Measurements from ENCODE around the gene IFITM10. TPM values are rescaled to one million over a fixed set of nuclear protein-coding genes. Genes with fewer than 3 reads are reported as not detected.
A peak's percentile ranks its signal among the peaks of the same experiment; 100 is the strongest.
"Not testable (repeated sequence)": the region's sequence is repeated elsewhere in the genome, so short reads cannot be mapped to it uniquely, and the experiment has no call there.

The IFITM10 gene
- total RNA-seq, 1 donor: 0.43 TPM

DNA sequence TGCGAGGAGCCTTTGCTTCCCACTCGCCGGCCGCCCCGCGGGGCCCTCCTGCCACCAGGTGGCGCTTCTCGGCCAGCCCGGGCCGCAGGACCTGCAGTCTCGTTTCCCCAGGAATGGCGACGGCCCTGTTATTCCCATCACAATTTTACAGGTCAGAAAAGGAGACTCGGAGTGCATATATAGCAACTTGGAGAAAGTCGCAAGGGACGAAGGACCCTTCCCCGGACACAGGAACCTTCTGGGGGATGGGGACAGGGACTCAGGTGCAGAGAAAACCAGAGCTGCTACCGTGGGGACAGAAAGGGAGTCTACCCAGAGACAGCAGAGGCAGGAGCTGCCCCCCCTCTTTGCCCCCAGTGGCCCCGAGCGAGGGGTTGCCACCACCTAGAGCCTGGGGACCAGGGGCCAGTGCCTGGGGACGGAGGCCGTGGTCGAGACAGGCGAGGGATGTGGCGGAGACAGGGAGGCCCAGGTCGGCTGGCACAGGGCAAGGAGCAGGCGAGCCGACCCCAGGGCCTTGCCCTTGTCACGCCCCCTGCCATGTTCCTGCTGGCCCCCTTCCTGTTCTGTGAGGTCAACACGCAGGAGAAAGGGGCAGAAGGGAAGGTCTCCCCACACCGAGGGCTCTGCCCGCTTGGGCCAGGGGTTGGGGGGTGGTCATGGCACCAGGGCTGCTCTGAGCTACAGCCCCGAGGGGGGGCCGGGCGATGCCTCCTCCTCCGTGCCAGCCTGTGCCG lies 56.9 kb downstream of the IFITM10 start:
- peak overlapping the region; percentile 22 for H3K4me3 ChIP-seq (ENCODE audit: low read depth, low read length)
- TF ChIP-seq, protein P1, sequence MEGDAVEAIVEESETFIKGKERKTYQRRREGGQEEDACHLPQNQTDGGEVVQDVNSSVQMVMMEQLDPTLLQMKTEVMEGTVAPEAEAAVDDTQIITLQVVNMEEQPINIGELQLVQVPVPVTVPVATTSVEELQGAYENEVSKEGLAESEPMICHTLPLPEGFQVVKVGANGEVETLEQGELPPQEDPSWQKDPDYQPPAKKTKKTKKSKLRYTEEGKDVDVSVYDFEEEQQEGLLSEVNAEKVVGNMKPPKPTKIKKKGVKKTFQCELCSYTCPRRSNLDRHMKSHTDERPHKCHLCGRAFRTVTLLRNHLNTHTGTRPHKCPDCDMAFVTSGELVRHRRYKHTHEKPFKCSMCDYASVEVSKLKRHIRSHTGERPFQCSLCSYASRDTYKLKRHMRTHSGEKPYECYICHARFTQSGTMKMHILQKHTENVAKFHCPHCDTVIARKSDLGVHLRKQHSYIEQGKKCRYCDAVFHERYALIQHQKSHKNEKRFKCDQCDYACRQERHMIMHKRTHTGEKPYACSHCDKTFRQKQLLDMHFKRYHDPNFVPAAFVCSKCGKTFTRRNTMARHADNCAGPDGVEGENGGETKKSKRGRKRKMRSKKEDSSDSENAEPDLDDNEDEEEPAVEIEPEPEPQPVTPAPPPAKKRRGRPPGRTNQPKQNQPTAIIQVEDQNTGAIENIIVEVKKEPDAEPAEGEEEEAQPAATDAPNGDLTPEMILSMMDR (IDR thresholded peaks at IDR 0.05; ENCODE audit: insufficient read depth, low read depth, low read length): peak; percentile 86
- peak; percentile 65 for DNase-seq (ENCODE audit: low read depth)

- TF ChIP-seq, protein P1 (IDR thresholded peaks at IDR 0.05; ENCODE audit: insufficient read depth, low read depth, low read length): no peak
- no peak overlapping the region for H3K4me3 ChIP-seq (ENCODE audit: low read depth, low read length)
- no peak for DNase-seq (ENCODE audit: low read depth)
These were observed 57.6 kb downstream of the IFITM10 start for GRCh38 chr11:1692708-1693326.

DNA sequence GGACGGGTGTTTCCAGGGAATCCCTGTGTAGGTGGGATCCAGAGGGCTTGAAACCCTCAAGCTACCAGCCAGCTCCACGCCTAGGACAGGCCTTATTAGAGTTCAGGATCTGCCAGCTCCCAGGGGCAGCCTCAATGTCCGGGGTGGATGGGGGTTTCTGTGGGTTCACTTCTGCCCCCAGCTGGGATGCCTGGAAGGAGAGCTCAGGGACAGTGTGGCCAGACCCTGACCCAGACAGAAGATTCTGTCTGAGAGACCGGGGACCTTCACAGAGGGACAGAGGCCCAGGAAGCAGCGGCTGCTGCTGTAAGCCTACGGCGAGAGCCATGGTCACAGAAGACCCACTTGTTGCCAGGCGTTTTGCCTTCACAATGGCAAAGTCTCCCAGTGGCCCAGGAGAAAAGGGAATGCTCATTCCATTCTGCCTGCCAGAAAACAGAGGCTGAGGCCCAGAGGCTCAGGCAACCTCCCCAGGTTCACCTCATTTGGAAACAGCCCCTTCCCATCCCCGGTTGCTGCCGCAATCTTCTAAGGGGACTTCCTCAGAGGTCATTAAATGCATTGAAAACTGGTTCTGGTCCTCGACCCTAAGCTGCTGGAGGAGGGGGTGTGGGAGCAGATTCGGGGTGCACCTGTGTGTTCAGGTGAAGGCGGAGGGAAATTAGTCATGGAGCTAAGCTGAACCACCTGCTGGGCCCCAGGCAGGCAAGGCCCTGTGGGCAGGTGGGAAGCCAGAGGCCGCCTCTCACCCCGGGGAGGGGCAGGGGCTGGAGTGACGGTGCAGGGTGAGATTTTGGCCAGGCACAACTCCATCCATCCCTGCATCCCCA lies 58.3 kb downstream of the IFITM10 start:
- H3K4me3 ChIP-seq (ENCODE audit: low read depth, low read length): no peak overlapping the region
- no peak for DNase-seq (ENCODE audit: low read depth)
- TF ChIP-seq, protein P1 (IDR thresholded peaks at IDR 0.05; ENCODE audit: insufficient read depth, low read depth, low read length): no peak

GRCh38 chr11:1691026-1691877 lies 59.1 kb downstream of the IFITM10 start:
- DNase-seq (ENCODE audit: low read depth): peak; percentile 48
- H3K4me3 ChIP-seq (ENCODE audit: low read depth, low read length): no peak overlapping the region
- TF ChIP-seq, protein P1 (IDR thresholded peaks at IDR 0.05; ENCODE audit: insufficient read depth, low read depth, low read length): no peak

GRCh38 chr11:1690167-1691025 lies 60.0 kb downstream of the IFITM10 start:
- no peak for DNase-seq (ENCODE audit: low read depth)
- TF ChIP-seq, protein P1 (IDR thresholded peaks at IDR 0.05; ENCODE audit: insufficient read depth, low read depth, low read length): no peak
- no peak overlapping the region for H3K4me3 ChIP-seq (ENCODE audit: low read depth, low read length)

DNA sequence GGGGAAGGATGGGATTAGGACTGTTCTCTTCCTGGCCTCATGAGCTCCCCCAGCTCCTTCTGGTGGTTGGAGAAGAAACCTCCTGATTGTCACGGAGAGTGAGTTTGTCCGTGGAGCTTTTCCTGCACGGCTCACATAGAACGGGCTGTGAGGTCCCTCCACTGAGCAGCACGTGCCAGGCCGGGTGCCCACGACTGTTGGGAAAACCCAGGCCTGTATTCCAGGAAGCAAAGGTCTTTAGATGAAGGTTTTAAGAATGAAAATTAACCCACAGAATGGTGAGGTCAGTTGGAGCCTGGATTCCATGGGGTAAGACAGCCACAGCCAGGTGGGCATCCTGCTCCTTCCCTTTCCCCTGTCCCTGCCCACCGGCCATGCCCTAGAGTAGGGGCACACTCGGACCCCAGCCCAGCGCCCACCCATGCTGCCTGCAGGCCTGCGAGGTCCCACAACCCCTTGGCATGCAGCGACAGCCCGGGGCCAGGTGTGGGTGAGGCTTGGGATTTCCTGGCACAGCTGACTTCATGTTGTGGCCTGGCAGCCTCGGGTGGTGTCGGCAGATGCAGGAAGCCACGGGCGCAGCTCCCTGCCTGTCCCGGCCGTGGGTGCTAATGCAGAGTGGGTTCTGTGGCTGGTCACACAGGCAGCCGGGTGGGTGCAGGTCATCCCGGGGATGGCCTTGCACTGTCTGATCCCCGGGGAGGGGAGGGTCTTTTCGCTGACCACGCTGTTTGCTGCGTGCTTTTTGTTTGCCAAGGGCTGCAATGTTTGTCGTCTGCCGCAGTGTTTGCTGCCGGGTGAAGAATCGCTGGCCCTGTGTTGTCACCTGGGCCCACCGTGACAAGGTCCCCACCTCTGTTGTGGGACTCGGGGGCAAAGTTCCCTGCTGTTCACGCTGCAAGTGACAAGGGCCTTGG lies 60.9 kb downstream of the IFITM10 start:
- not testable (repeated sequence) for DNase-seq (ENCODE audit: low read depth)

DNA sequence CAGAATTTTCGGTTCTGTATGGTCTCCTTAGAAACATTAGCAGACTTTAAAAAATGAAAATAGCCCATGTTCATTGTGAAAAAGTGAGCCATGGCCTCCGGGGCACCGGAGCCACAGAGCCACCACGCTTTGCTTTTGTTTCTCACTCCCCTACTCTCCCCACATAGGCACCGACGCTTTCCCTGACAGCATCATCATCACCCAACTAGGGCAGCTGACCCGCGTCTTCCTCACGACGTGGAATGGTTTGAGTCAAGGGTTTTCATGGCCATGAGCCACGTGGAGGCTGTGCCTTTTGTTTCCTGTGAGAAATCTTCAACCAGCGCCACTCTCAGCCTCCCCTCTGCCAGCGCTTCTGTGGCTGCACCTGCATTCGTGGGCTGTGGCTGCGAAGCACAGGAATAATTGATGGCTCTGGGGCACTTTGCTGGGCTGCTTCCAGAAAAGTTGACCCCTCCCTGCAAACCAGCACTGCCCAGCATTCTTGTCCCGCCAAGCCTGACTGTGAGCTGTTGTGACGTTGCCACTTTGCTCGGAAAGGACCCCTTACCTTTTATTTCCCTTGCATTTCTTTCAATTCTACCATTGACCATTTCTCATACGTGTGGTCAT lies 62.0 kb downstream of the IFITM10 start:
- DNase-seq (ENCODE audit: low read depth); H3K4me3 ChIP-seq (ENCODE audit: low read depth, low read length): not testable (repeated sequence)

More for the DNA sequence above, 60.9 kb downstream of the IFITM10 start:
- not testable (repeated sequence) for H3K4me3 ChIP-seq (ENCODE audit: low read depth, low read length)

GRCh38 chr11:1686220-1686619 lies 64.2 kb downstream of the IFITM10 start:
- not testable (repeated sequence) for DNase-seq (ENCODE audit: low read depth); H3K4me3 ChIP-seq (ENCODE audit: low read depth, low read length)
